H1 (cell line): ENCODE results near the gene MTG1. TPM values are rescaled to one million over a fixed set of nuclear protein-coding genes. Genes with fewer than 3 reads are reported as not detected.

Experiments used
- CTCF ChIA-PET: fragments of 300-600 bp; sonication (Branson Sonifier 250); formaldehyde crosslinking; loops from one replicate; lab custom pipeline; 2021; ENCODE audit not compliant: partially characterized antibody; lab: Charles Lee
- POLR2A ChIA-PET: fragments of 300-600 bp; sonication (Branson Sonifier 250); formaldehyde crosslinking; loops from one replicate; lab custom pipeline; 2021; ENCODE audit warnings: inconsistent platforms; ENCODE audit not compliant: partially characterized antibody; lab: Charles Lee
- DNase-seq, 2 experiments: peaks; one replicate each; pipeline versions ENCODE4 v3.0.0 to v3.0.0-alpha.2; 2010 to 2022; ENCODE audit warnings: low spot score in 2 of 2, low read depth in 1 of 2, mixed read lengths in 1 of 2
- FAIRE-seq: peaks from 2 replicates; lab custom pipeline; 2011; peaks lifted over from hg19 to GRCh38; lab: Jason Lieb, UNC
- H2AFZ ChIP-seq: 2 replicates; pipeline ENCODE4 v1.8.1; 2012; ENCODE audit warnings: low read length, inconsistent platforms
- H2AK5ac ChIP-seq: 2 replicates; pipeline ENCODE4 v1.6.1; 2013; ENCODE audit warnings: low read depth, low read length
- H2BK120ac ChIP-seq: replicated peaks from 2 replicates; pipeline ENCODE3; 2013; ENCODE audit warnings: low read depth, low read length, inconsistent platforms
- H2BK12ac ChIP-seq: 2 replicates; pipeline ENCODE4 v1.6.1; 2013; ENCODE audit warnings: low read depth, low read length
- H2BK15ac ChIP-seq: 2 replicates; pipeline ENCODE4 v1.6.1; 2013; ENCODE audit warnings: low read length
- H2BK20ac ChIP-seq: 2 replicates; pipeline ENCODE4 v1.6.1; 2013; ENCODE audit warnings: low read length
- H2BK5ac ChIP-seq: 2 replicates; pipeline ENCODE4 v1.6.1; 2013; ENCODE audit warnings: low read depth, low read length
- H3K14ac ChIP-seq: 2 replicates; pipeline ENCODE4 v1.6.1; 2013; ENCODE audit warnings: inconsistent platforms; ENCODE audit not compliant: insufficient read length
- H3K18ac ChIP-seq: 2 replicates; pipeline ENCODE4 v1.6.1; 2013; ENCODE audit warnings: low read length; ENCODE audit errors: extremely low read depth
- H3K23ac ChIP-seq: 2 replicates; pipeline ENCODE4 v1.6.1; 2013; ENCODE audit warnings: inconsistent platforms; ENCODE audit not compliant: insufficient read length
- H3K23me2 ChIP-seq: 2 replicates; pipeline ENCODE4 v1.6.1; 2013; ENCODE audit warnings: low read depth, low read length
- H3K27ac ChIP-seq: 2 replicates; pipeline ENCODE4 v1.6.1; 2011; ENCODE audit warnings: low read depth, low read length, inconsistent platforms
- H3K27me3 ChIP-seq, 4 experiments: replicated peaks in 1 of 4; 1 replicate in 1 of 4; 2 replicates in 3 of 4; pipeline versions ENCODE4 v1.6.1 to v1.8.1; 2011 to 2013; ENCODE audit warnings: low read length in 3 of 4, mild to moderate bottlenecking in 3 of 4, inconsistent platforms in 2 of 4, mixed read lengths in 2 of 4, moderate library complexity in 1 of 4; ENCODE audit not compliant: control insufficient read depth in 3 of 4, insufficient read depth in 3 of 4; ENCODE audit errors: extremely low read depth in 1 of 4
- H3K36me3 ChIP-seq, 4 experiments: 2 replicates each; pipeline versions ENCODE4 v1.6.1 to v1.8.1; 2011 to 2013; ENCODE audit warnings: mild to moderate bottlenecking in 4 of 4, low read length in 3 of 4, moderate library complexity in 2 of 4, control low read depth in 1 of 4, inconsistent platforms in 1 of 4; ENCODE audit not compliant: insufficient read depth in 4 of 4, control insufficient read depth in 2 of 4
- H3K4ac ChIP-seq: replicated peaks from 2 replicates; pipeline ENCODE3; 2013; ENCODE audit warnings: low read length, low read depth, mixed read lengths, inconsistent platforms; ENCODE audit not compliant: insufficient read length
- H3K4me1 ChIP-seq, 4 experiments: replicated peaks in 1 of 4; 1 replicate in 1 of 4; 2 replicates in 3 of 4; pipeline versions ENCODE4 v1.6.1 to v1.8.1; 2011 to 2013; ENCODE audit warnings: low read length in 3 of 4, inconsistent platforms in 2 of 4, mixed read lengths in 1 of 4; ENCODE audit not compliant: insufficient read depth in 4 of 4, control insufficient read depth in 3 of 4
- H3K4me2 ChIP-seq, 2 experiments: 2 replicates each; pipeline versions ENCODE4 v1.6.1 to v1.8.1; 2011 to 2013; ENCODE audit warnings: low read depth in 2 of 2, low read length in 2 of 2, control low read depth in 1 of 2, inconsistent platforms in 1 of 2, mild to moderate bottlenecking in 1 of 2; ENCODE audit not compliant: insufficient read depth in 1 of 2
- H3K4me3 ChIP-seq, 4 experiments: fragments of 200-600, 300-600 bp in 1 of 4; sonication (generic), shearing (Covaris generic), sonication (Bioruptor Twin) in 1 of 4; 2 replicates each; pipeline versions ENCODE4 v1.5.1 to v1.8.1; 2011 to 2016; ENCODE audit warnings: low read length in 4 of 4, low read depth in 3 of 4, control low read depth in 2 of 4, inconsistent platforms in 2 of 4, mild to moderate bottlenecking in 2 of 4, mixed read lengths in 1 of 4, moderate library complexity in 1 of 4; ENCODE audit not compliant: insufficient read depth in 2 of 4; ENCODE audit errors: extremely low read depth in 1 of 4
- H3K56ac ChIP-seq: replicated peaks from 2 replicates; pipeline ENCODE3; 2013; ENCODE audit warnings: low read depth, mild to moderate bottlenecking, mixed read lengths, low read length, inconsistent platforms; ENCODE audit not compliant: insufficient read length
- H3K79me1 ChIP-seq: 2 replicates; pipeline ENCODE4 v1.6.1; 2013; ENCODE audit warnings: low read depth, low read length, control low read depth
- H3K79me2 ChIP-seq, 2 experiments: 2 replicates each; pipeline versions ENCODE4 v1.6.1 to v1.8.1; 2012 to 2013; ENCODE audit warnings: low read length in 2 of 2, mild to moderate bottlenecking in 2 of 2, inconsistent platforms in 1 of 2; ENCODE audit not compliant: insufficient read depth in 2 of 2, control insufficient read depth in 1 of 2
- H3K9ac ChIP-seq, 4 experiments: replicated peaks in 1 of 4; 1 replicate in 1 of 4; 2 replicates in 3 of 4; pipeline versions ENCODE4 v1.6.1 to v1.8.1; 2011 to 2013; ENCODE audit warnings: low read depth in 3 of 4, low read length in 3 of 4, control low read depth in 2 of 4, mild to moderate bottlenecking in 2 of 4, moderate library complexity in 2 of 4, inconsistent platforms in 1 of 4; ENCODE audit errors: extremely low read depth in 1 of 4
- H3K9me3 ChIP-seq, 2 experiments: 2 replicates each; pipeline versions ENCODE4 v1.6.1 to v1.8.1; 2012 to 2013; ENCODE audit warnings: mild to moderate bottlenecking in 2 of 2, moderate library complexity in 2 of 2, control low read depth in 1 of 2, inconsistent platforms in 1 of 2, low read depth in 1 of 2, low read length in 1 of 2, mixed read lengths in 1 of 2; ENCODE audit not compliant: insufficient read depth in 2 of 2
- H4K20me1 ChIP-seq, 2 experiments: replicated peaks in 1 of 2; 2 replicates each; pipeline versions ENCODE3 to v1.8.1; 2011 to 2013; ENCODE audit warnings: inconsistent platforms in 2 of 2, low read length in 2 of 2, mild to moderate bottlenecking in 1 of 2; ENCODE audit not compliant: insufficient read depth in 2 of 2, control insufficient read depth in 1 of 2
- H4K5ac ChIP-seq: 2 replicates; pipeline ENCODE4 v1.6.1; 2013; ENCODE audit warnings: low read length, low read depth, mixed read lengths, inconsistent platforms; ENCODE audit not compliant: insufficient read length
- H4K8ac ChIP-seq: 2 replicates; pipeline ENCODE4 v1.8.0; 2013; ENCODE audit warnings: mild to moderate bottlenecking, moderate library complexity, low read length, inconsistent platforms; ENCODE audit not compliant: insufficient read depth; ENCODE audit errors: extremely low read depth
- H4K91ac ChIP-seq: replicated peaks from 2 replicates; pipeline ENCODE3; 2013; ENCODE audit warnings: low read length, mixed read lengths, inconsistent platforms; ENCODE audit not compliant: insufficient read length
- MAX ChIP-seq: IDR thresholded peaks from 2 replicates; pipeline ENCODE4 v1.6.1; 2012; ENCODE audit warnings: inconsistent platforms
- NANOG ChIP-seq: IDR thresholded peaks from 2 replicates; pipeline ENCODE4 v1.6.1; 2011; ENCODE audit warnings: low read length, low read depth, mild to moderate bottlenecking, inconsistent platforms; ENCODE audit not compliant: insufficient read depth, poor library complexity, severe bottlenecking
- PHF8 ChIP-seq: fragments of 200-600 bp; sonication (generic); conservative IDR thresholded peaks from 2 replicates; pipeline ENCODE4 v1.7.1; 2012; ENCODE audit warnings: low read depth, mild to moderate bottlenecking, inconsistent platforms, low read length, moderate library complexity
- RAD21 ChIP-seq, 2 experiments: IDR thresholded peaks in 1 of 2; conservative IDR thresholded peaks in 1 of 2; 2 replicates each; pipeline ENCODE4 v1.6.1; 2011; ENCODE audit warnings: low read depth in 2 of 2, low read length in 2 of 2, improper control_type of control experiment in 1 of 2, inconsistent platforms in 1 of 2, mild to moderate bottlenecking in 1 of 2, moderate library complexity in 1 of 2
- RFX5 ChIP-seq: IDR thresholded peaks from 2 replicates; pipeline ENCODE4 v1.6.1; 2011; ENCODE audit warnings: low read depth, low read length, improper control_type of control experiment, borderline replicate concordance
- SIX5 ChIP-seq: IDR thresholded peaks from 2 replicates; pipeline ENCODE4 v1.6.1; 2011; ENCODE audit warnings: mild to moderate bottlenecking, low read depth, low read length
- TAF1 ChIP-seq: IDR thresholded peaks from 2 replicates; pipeline ENCODE4 v1.6.1; 2011; ENCODE audit warnings: mild to moderate bottlenecking, low read depth, low read length
- TBP ChIP-seq: IDR thresholded peaks from 2 replicates; pipeline ENCODE4 v1.6.1; 2011; ENCODE audit warnings: low read depth, low read length, improper control_type of control experiment
- WGBS, 2 experiments: shearing (Covaris generic) in 1 of 2; methylation state at CpG; one replicate each; pipeline versions ENCODE4 v1.1.6 to v1.1.7; 2013 to 2015; ENCODE audit warnings: low lambda C conversion rate in 2 of 2, mixed read lengths in 2 of 2, inconsistent platforms in 1 of 2, low coverage in 1 of 2, missing lambda C conversion rate in 1 of 2; ENCODE audit not compliant: insufficient replicate concordance in 2 of 2, insufficient coverage in 1 of 2, insufficient read length in 1 of 2; ENCODE audit errors: extremely low coverage in 1 of 2, missing lambda C conversion rate in 1 of 2; 5-methylcytosine and 5-hydroxymethylcytosine counted together
- polyA plus RNA-seq, 7 experiments: library from polyadenylated mRNA; depleted of rRNA in 3 of 7; stranded (reverse) in 5 of 7; unstranded in 2 of 7; fragments of >200 nt in 5 of 7; fragments of 200-250 nt in 2 of 7; gene quantifications; 1 replicate in 5 of 7; 2 replicates in 1 of 7; 4 replicates in 1 of 7; pipeline versions ENCODE4 v1.2.1 to v1.2.3, GENCODE V29; 2011 to 2013; ENCODE audit warnings: missing spikeins in 2 of 7, mixed read lengths in 2 of 7
- total RNA-seq: library from RNA; stranded (reverse); fragmentation: NEBNext Ultra II Directional; extraction: Animal tissue kit (Norgen Biotek cat#: 25700); gene quantifications from 2 replicates; pipeline ENCODE4 v1.2.1, GENCODE V29; 2021
- TF ChIP-seq, protein P1 (sequence below): IDR thresholded peaks from 2 replicates; pipeline ENCODE4 v1.6.1; 2012; ENCODE audit warnings: low read length, inconsistent platforms

MTG1 gene
- total and polyA plus RNA-seq, 2 of the 8 experiments (the other 6 are each of a cell fraction or from before 2014, with no cell fraction given), result 56.6 to 81.6 TPM

DNA sequence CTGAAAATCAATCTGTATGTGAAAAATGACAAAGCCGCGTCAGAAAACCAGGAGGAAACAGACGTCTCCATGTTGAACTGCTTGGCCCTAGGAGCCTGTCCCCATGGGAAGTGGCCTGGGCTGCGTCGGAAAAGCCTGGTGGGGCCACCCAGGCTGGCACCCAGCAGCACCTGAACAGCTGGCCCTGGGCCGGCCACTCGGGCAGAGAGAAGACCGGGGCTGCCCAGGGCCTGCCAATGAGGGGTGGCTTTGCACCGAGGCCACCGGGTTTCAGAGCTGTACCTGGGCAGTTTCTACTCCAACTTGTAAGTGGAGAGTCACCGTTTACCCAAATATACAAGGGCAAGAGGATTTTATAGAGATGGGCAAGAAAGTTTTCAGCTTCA, 35.0 kb upstream of the MTG1 start:
- H3K79me1 ChIP-seq, result no peaks in the 10 kb centered on the region; the same call in 1 of the 2 replicates
- no peak overlapping the region for H2BK15ac ChIP-seq
- H4K20me1 ChIP-seq, result peaks cover 7 to 16% of the 10 kb centered on the region in 2 experiments
- no peak overlapping the region for H4K91ac ChIP-seq
- H3K14ac ChIP-seq, result no peak overlapping the region
- H2BK120ac ChIP-seq, result no peak overlapping the region
- H3K18ac ChIP-seq, result no peak overlapping the region
- ChIA-PET CTCF (interaction anchor here (0.7 to 2.1 kb wide), 4 partner anchors 10 to 52 kb away, joined by 3 to 9 read pairs (median 6); no protein-coding TSS in a partner anchor), POLR2A (interaction anchor here (1.7 to 5.0 kb wide), 6 partner anchors 9 to 35 kb away, joined by 5 to 38 read pairs (median 6); partner anchors contain the start of gene PRAP1)
- peaks cover 4 to 13% (median 10%) of the 10 kb centered on the region in 4 experiments; a peak in 7 of 8 replicates for H3K36me3 ChIP-seq
- H4K5ac ChIP-seq, result no peak overlapping the region
- H2AFZ ChIP-seq, result no peak overlapping the region
- no peak for FAIRE-seq
- no peak overlapping the region for H3K27ac ChIP-seq
- no peak overlapping the region for H2AK5ac ChIP-seq
- no peak overlapping the region for H3K23ac ChIP-seq
- no peak overlapping the region for H3K4me2 ChIP-seq
- no peaks in the 10 kb centered on the region for H3K79me2 ChIP-seq
- peaks cover 0 to 19% (median 7%) of the 10 kb centered on the region in 4 experiments; a peak in 5 of 7 replicates for H3K27me3 ChIP-seq
- H3K23me2 ChIP-seq, result peaks cover 6% of the 10 kb centered on the region; the same call in 1 of the 2 replicates
- H3K4ac ChIP-seq, result no peak overlapping the region
- no peak overlapping the region for H3K4me3 ChIP-seq
- no peak overlapping the region for H2BK5ac ChIP-seq
- no peaks in the 10 kb centered on the region for H3K9me3 ChIP-seq
- H2BK12ac ChIP-seq, result no peak overlapping the region
- WGBS, 2 experiments, result 86% methylated on average over 11 of the region's 11 CpGs; no CpG with 5 or more reads in 1 of the 2 experiments
- H4K8ac ChIP-seq, result no peak overlapping the region
- no peak for DNase-seq
- peaks cover 0 to 6% (median 3%) of the 10 kb centered on the region in 4 experiments; a peak in 3 of 7 replicates for H3K4me1 ChIP-seq
- H3K9ac ChIP-seq, result no peak overlapping the region
- no peak overlapping the region for H3K56ac ChIP-seq
- H2BK20ac ChIP-seq, result no peak overlapping the region
- no peak for TF ChIP-seq MAX
- TF ChIP-seq SIX5, result no peak
- TF ChIP-seq RAD21 (IDR thresholded peaks at IDR 0.05 in 1 of 2, conservative IDR thresholded peaks at IDR 0.05 in 1 of 2; ENCODE audit: low read depth in 2 of 2, low read length in 2 of 2), result no peak
- no peak for TF ChIP-seq RFX5
- no peak for TF ChIP-seq NANOG
- TF ChIP-seq, protein P1, sequence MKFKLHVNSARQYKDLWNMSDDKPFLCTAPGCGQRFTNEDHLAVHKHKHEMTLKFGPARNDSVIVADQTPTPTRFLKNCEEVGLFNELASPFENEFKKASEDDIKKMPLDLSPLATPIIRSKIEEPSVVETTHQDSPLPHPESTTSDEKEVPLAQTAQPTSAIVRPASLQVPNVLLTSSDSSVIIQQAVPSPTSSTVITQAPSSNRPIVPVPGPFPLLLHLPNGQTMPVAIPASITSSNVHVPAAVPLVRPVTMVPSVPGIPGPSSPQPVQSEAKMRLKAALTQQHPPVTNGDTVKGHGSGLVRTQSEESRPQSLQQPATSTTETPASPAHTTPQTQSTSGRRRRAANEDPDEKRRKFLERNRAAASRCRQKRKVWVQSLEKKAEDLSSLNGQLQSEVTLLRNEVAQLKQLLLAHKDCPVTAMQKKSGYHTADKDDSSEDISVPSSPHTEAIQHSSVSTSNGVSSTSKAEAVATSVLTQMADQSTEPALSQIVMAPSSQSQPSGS, result no peak
- no peak for TF ChIP-seq TAF1
- TF ChIP-seq PHF8, result no peak
- TF ChIP-seq TBP, result no peak
